Peyer's patch (tissue), 4 donors: ENCODE data around the gene MUC2. TPM values are rescaled to one million over a fixed set of nuclear protein-coding genes. Genes with fewer than 3 reads are reported as not detected.

Source experiments
- DNase-seq, 3 donors: peaks; one replicate each; pipeline ENCODE4 v3.0.0-alpha.2; 2017 to 2019
- H3K27ac ChIP-seq, 4 donors: fragments of 200-600 bp; sonication (generic); one replicate each; pipeline ENCODE4 v1.5.1; 2016 to 2019
- H3K27me3 ChIP-seq, 2 donors: fragments of 200-600 bp; sonication (generic); one replicate each; pipeline ENCODE4 v1.5.1; 2019
- H3K36me3 ChIP-seq, 3 donors: fragments of 200-600 bp; sonication (generic); one replicate each; pipeline ENCODE4 v1.5.1; 2016 to 2019
- H3K4me1 ChIP-seq, 4 donors: fragments of 200-600 bp; sonication (generic); one replicate each; pipeline ENCODE4 v1.5.1; 2016 to 2019
- H3K4me3 ChIP-seq, 4 donors: fragments of 200-600 bp; sonication (generic); 1 replicate in 3 of 4; 2 replicates in 1 of 4; pipeline ENCODE4 v1.5.1; 2016 to 2019; ENCODE audit warnings: mild to moderate bottlenecking in 1 of 4
- H3K9me3 ChIP-seq, 4 donors: fragments of 200-600 bp; sonication (generic); one replicate each; pipeline ENCODE4 v1.5.1; 2016 to 2019; ENCODE audit warnings: mild to moderate bottlenecking in 1 of 4
- CTCF ChIP-seq, 6 experiments: fragments of 450-650 bp in 4 of 6; fragments of 200-600 bp in 2 of 6; sonication (generic) in 1 of 6; IDR thresholded peaks; one replicate each; pipeline ENCODE4 v1.5.1; 2017 to 2019; ENCODE audit warnings: antibody characterized with exemption in 6 of 6, mild to moderate bottlenecking in 3 of 6, moderate library complexity in 1 of 6
- POLR2A ChIP-seq, 2 donors: fragments of 450-650 bp; IDR thresholded peaks; one replicate each; pipeline ENCODE4 v1.5.1; 2017; ENCODE audit warnings: antibody characterized with exemption in 2 of 2, mild to moderate bottlenecking in 2 of 2, moderate library complexity in 2 of 2
- total RNA-seq, 4 donors: library from RNA; depleted of rRNA; stranded (reverse); fragments of >200 nt; gene quantifications; one replicate each; pipeline ENCODE4 v1.1.0, GENCODE V29; 2016

MUC2 gene
- total RNA-seq, 4 donors from 2014 or later = 817 to 1,165 (median 1,010) TPM

GRCh38 chr11:1104411-1105182 lies 29.9 kb downstream of the MUC2 start:
- no peak for TF ChIP-seq POLR2A (IDR thresholded peaks at IDR 0.05)
- TF ChIP-seq CTCF (IDR thresholded peaks at IDR 0.05) = no peak
- Histone ChIP-seq H3K9me3 (no peaks in the 10 kb centered on the region), H3K27me3 (no peaks in the 10 kb centered on the region)

GRCh38 chr11:1105183-1105565 lies 30.5 kb downstream of the MUC2 start:
- no peaks in the 10 kb centered on the region for H3K36me3 ChIP-seq
- no peaks in the 10 kb centered on the region for H3K4me1 ChIP-seq
- H3K9me3 ChIP-seq = no peaks in the 10 kb centered on the region
- TF ChIP-seq CTCF (IDR thresholded peaks at IDR 0.05) = no peak
- TF ChIP-seq POLR2A (IDR thresholded peaks at IDR 0.05) = no peak
- H3K27ac ChIP-seq = no peak overlapping the region
- H3K27me3 ChIP-seq = no peaks in the 10 kb centered on the region
- DNase-seq = no peak
- no peak overlapping the region for H3K4me3 ChIP-seq

More at GRCh38 chr11:1104411-1105182, 29.9 kb downstream of the MUC2 start:
- H3K4me3 ChIP-seq = no peak overlapping the region
- DNase-seq = no peak
- H3K4me1 ChIP-seq = no peaks in the 10 kb centered on the region
- H3K36me3 ChIP-seq = no peaks in the 10 kb centered on the region
- H3K27ac ChIP-seq = no peak overlapping the region

- Histone ChIP-seq H3K4me3 (no peak overlapping the region), H3K27ac (no peak overlapping the region), H3K4me1 (no peaks in the 10 kb centered on the region), H3K9me3 (no peaks in the 10 kb centered on the region), H3K36me3 (no peaks in the 10 kb centered on the region), H3K27me3 (no peaks in the 10 kb centered on the region)
- TF ChIP-seq POLR2A (IDR thresholded peaks at IDR 0.05) = no peak
- no peak for TF ChIP-seq CTCF (IDR thresholded peaks at IDR 0.05)
- DNase-seq = no peak
Measured at GRCh38 chr11:1106387-1106786, 31.7 kb downstream of the MUC2 start.

GRCh38 chr11:1107316-1108245 lies 32.9 kb downstream of the MUC2 start:
- Histone ChIP-seq H3K36me3 (no peaks in the 10 kb centered on the region), H3K4me3 (no peak overlapping the region), H3K9me3 (no peaks in the 10 kb centered on the region), H3K27ac (no peak overlapping the region), H3K4me1 (no peaks in the 10 kb centered on the region), H3K27me3 (no peaks in the 10 kb centered on the region)
- DNase-seq = no peak
- TF ChIP-seq CTCF (IDR thresholded peaks at IDR 0.05) (no peak), POLR2A (IDR thresholded peaks at IDR 0.05) (no peak)

- no peak overlapping the region for H3K4me3 ChIP-seq
- H3K4me1 ChIP-seq = no peaks in the 10 kb centered on the region
- no peaks in the 10 kb centered on the region for H3K9me3 ChIP-seq
- no peaks in the 10 kb centered on the region for H3K27me3 ChIP-seq
- TF ChIP-seq POLR2A (IDR thresholded peaks at IDR 0.05) (no peak), CTCF (IDR thresholded peaks at IDR 0.05) (no peak)
- H3K27ac ChIP-seq = no peak overlapping the region
- no peak for DNase-seq
- H3K36me3 ChIP-seq = no peaks in the 10 kb centered on the region
Measured at GRCh38 chr11:1108246-1108900, 33.7 kb downstream of the MUC2 start.
